ENCODE results near the gene DCUN1D2. TPM values are rescaled to one million over a fixed set of nuclear protein-coding genes. Genes with fewer than 3 reads are reported as not detected.

DCUN1D2 gene
- polyA plus RNA-seq, 2 donors = 6.9 to 8.9 TPM

- Histone ChIP-seq H3K36me3 (ENCODE audit: control insufficient read depth in 2 of 2, insufficient read depth in 2 of 2, low read length in 1 of 2) (no peaks in the 10 kb centered on the region), H3K9me3 (ENCODE audit: control insufficient read depth in 2 of 2, insufficient read depth in 1 of 2, low read depth in 1 of 2, low read length in 1 of 2) (no peaks in the 10 kb centered on the region), H3K4me3 (ENCODE audit: low read depth in 1 of 2, low read length in 2 of 2) (no peak overlapping the region), H3K4me1 (ENCODE audit: control insufficient read depth in 2 of 2, insufficient read depth in 2 of 2, low read length in 1 of 2) (no peaks in the 10 kb centered on the region), H3K27ac (ENCODE audit: low read depth in 2 of 2, low read length in 1 of 2) (no peak overlapping the region), H3K27me3 (ENCODE audit: control insufficient read depth in 1 of 2, insufficient read depth in 2 of 2, low read length in 2 of 2) (no peaks in the 10 kb centered on the region)
- WGBS, 2 donors = 94 to 96% methylated on average over 23 of the region's 23 CpGs
These were observed 60.0 kb downstream of the DCUN1D2 start for GRCh38 chr13:113430378-113431110.

- Histone ChIP-seq H3K36me3 (ENCODE audit: control insufficient read depth in 2 of 2, insufficient read depth in 2 of 2, low read length in 1 of 2) (no peaks in the 10 kb centered on the region), H3K27ac (ENCODE audit: low read depth in 2 of 2, low read length in 1 of 2) (no peak overlapping the region), H3K9me3 (ENCODE audit: control insufficient read depth in 2 of 2, insufficient read depth in 1 of 2, low read depth in 1 of 2, low read length in 1 of 2) (no peaks in the 10 kb centered on the region), H3K27me3 (ENCODE audit: control insufficient read depth in 1 of 2, insufficient read depth in 2 of 2, low read length in 2 of 2) (no peaks in the 10 kb centered on the region), H3K4me1 (ENCODE audit: control insufficient read depth in 2 of 2, insufficient read depth in 2 of 2, low read length in 1 of 2) (no peaks in the 10 kb centered on the region), H3K4me3 (ENCODE audit: low read depth in 1 of 2, low read length in 2 of 2) (no peak overlapping the region)
- 85 to 88% methylated on average over 16 of the region's 16 CpGs for WGBS, 2 donors
These were observed 60.9 kb downstream of the DCUN1D2 start for GRCh38 chr13:113429608-113429985.

GRCh38 chr13:113428871-113429607, 61.5 kb downstream of the DCUN1D2 start:
- Histone ChIP-seq H3K4me3 (ENCODE audit: low read depth in 1 of 2, low read length in 2 of 2) (no peak overlapping the region), H3K9me3 (ENCODE audit: control insufficient read depth in 2 of 2, insufficient read depth in 1 of 2, low read depth in 1 of 2, low read length in 1 of 2) (no peaks in the 10 kb centered on the region), H3K27ac (ENCODE audit: low read depth in 2 of 2, low read length in 1 of 2) (no peak overlapping the region), H3K27me3 (ENCODE audit: control insufficient read depth in 1 of 2, insufficient read depth in 2 of 2, low read length in 2 of 2) (no peaks in the 10 kb centered on the region), H3K4me1 (ENCODE audit: control insufficient read depth in 2 of 2, insufficient read depth in 2 of 2, low read length in 1 of 2) (no peaks in the 10 kb centered on the region), H3K36me3 (ENCODE audit: control insufficient read depth in 2 of 2, insufficient read depth in 2 of 2, low read length in 1 of 2) (no peaks in the 10 kb centered on the region)
- WGBS, 2 donors = 94 to 95% methylated on average over 39 to 45 of the region's 45 CpGs

- no peaks in the 10 kb centered on the region for H3K36me3 ChIP-seq (ENCODE audit: control insufficient read depth in 2 of 2, insufficient read depth in 2 of 2, low read length in 1 of 2)
- H3K9me3 ChIP-seq (ENCODE audit: control insufficient read depth in 2 of 2, insufficient read depth in 1 of 2, low read depth in 1 of 2, low read length in 1 of 2) = no peaks in the 10 kb centered on the region
- no peaks in the 10 kb centered on the region for H3K27me3 ChIP-seq (ENCODE audit: control insufficient read depth in 1 of 2, insufficient read depth in 2 of 2, low read length in 2 of 2)
- H3K27ac ChIP-seq (ENCODE audit: low read depth in 2 of 2, low read length in 1 of 2) = no peak overlapping the region
- H3K4me3 ChIP-seq (ENCODE audit: low read depth in 1 of 2, low read length in 2 of 2) = no peak overlapping the region
- WGBS, 2 donors = 88 to 89% methylated on average over 17 of the region's 17 CpGs
- H3K4me1 ChIP-seq (ENCODE audit: control insufficient read depth in 2 of 2, insufficient read depth in 2 of 2, low read length in 1 of 2) = peaks cover 0 to 2% of the 10 kb centered on the region in 2 donors
These were observed 62.0 kb downstream of the DCUN1D2 start for GRCh38 chr13:113428469-113428865.

- Histone ChIP-seq H3K4me1 (ENCODE audit: control insufficient read depth in 2 of 2, insufficient read depth in 2 of 2, low read length in 1 of 2) (peaks cover 0 to 3% of the 10 kb centered on the region in 2 donors), H3K36me3 (ENCODE audit: control insufficient read depth in 2 of 2, insufficient read depth in 2 of 2, low read length in 1 of 2) (no peaks in the 10 kb centered on the region), H3K9me3 (ENCODE audit: control insufficient read depth in 2 of 2, insufficient read depth in 1 of 2, low read depth in 1 of 2, low read length in 1 of 2) (no peaks in the 10 kb centered on the region), H3K4me3 (ENCODE audit: low read depth in 1 of 2, low read length in 2 of 2) (no peak overlapping the region), H3K27me3 (ENCODE audit: control insufficient read depth in 1 of 2, insufficient read depth in 2 of 2, low read length in 2 of 2) (no peaks in the 10 kb centered on the region), H3K27ac (ENCODE audit: low read depth in 2 of 2, low read length in 1 of 2) (no peak overlapping the region)
- WGBS, 2 donors = 78 to 85% methylated on average over 31 of the region's 31 CpGs
These were observed 62.7 kb downstream of the DCUN1D2 start for GRCh38 chr13:113427562-113428468.

- no peaks in the 10 kb centered on the region for H3K27me3 ChIP-seq (ENCODE audit: control insufficient read depth in 1 of 2, insufficient read depth in 2 of 2, low read length in 2 of 2)
- H3K9me3 ChIP-seq (ENCODE audit: control insufficient read depth in 2 of 2, insufficient read depth in 1 of 2, low read depth in 1 of 2, low read length in 1 of 2) = no peaks in the 10 kb centered on the region
- peaks cover 0 to 3% of the 10 kb centered on the region in 2 donors for H3K4me1 ChIP-seq (ENCODE audit: control insufficient read depth in 2 of 2, insufficient read depth in 2 of 2, low read length in 1 of 2)
- no peaks in the 10 kb centered on the region for H3K36me3 ChIP-seq (ENCODE audit: control insufficient read depth in 2 of 2, insufficient read depth in 2 of 2, low read length in 1 of 2)
- no peak overlapping the region for H3K27ac ChIP-seq (ENCODE audit: low read depth in 2 of 2, low read length in 1 of 2)
- WGBS, 2 donors = 91 to 93% methylated on average over 15 of the region's 15 CpGs
- no peak overlapping the region for H3K4me3 ChIP-seq (ENCODE audit: low read depth in 1 of 2, low read length in 2 of 2)
These were observed 63.9 kb downstream of the DCUN1D2 start for GRCh38 chr13:113426591-113426986.

GRCh38 chr13:113425941-113426590, 64.4 kb downstream of the DCUN1D2 start:
- 90 to 93% methylated on average over 22 of the region's 22 CpGs for WGBS, 2 donors
- no peak overlapping the region for H3K27ac ChIP-seq (ENCODE audit: low read depth in 2 of 2, low read length in 1 of 2)
- H3K4me1 ChIP-seq (ENCODE audit: control insufficient read depth in 2 of 2, insufficient read depth in 2 of 2, low read length in 1 of 2) = peaks cover 0 to 3% of the 10 kb centered on the region in 2 donors
- H3K4me3 ChIP-seq (ENCODE audit: low read depth in 1 of 2, low read length in 2 of 2) = no peak overlapping the region
- H3K9me3 ChIP-seq (ENCODE audit: control insufficient read depth in 2 of 2, insufficient read depth in 1 of 2, low read depth in 1 of 2, low read length in 1 of 2) = no peaks in the 10 kb centered on the region
- H3K27me3 ChIP-seq (ENCODE audit: control insufficient read depth in 1 of 2, insufficient read depth in 2 of 2, low read length in 2 of 2) = no peaks in the 10 kb centered on the region
- H3K36me3 ChIP-seq (ENCODE audit: control insufficient read depth in 2 of 2, insufficient read depth in 2 of 2, low read length in 1 of 2) = no peaks in the 10 kb centered on the region

GRCh38 chr13:113423520-113424163, 66.9 kb downstream of the DCUN1D2 start:
- H3K27me3 ChIP-seq (ENCODE audit: control insufficient read depth in 1 of 2, insufficient read depth in 2 of 2, low read length in 2 of 2) = no peaks in the 10 kb centered on the region
- H3K9me3 ChIP-seq (ENCODE audit: control insufficient read depth in 2 of 2, insufficient read depth in 1 of 2, low read depth in 1 of 2, low read length in 1 of 2) = no peaks in the 10 kb centered on the region
- 81 to 86% methylated on average over 11 of the region's 11 CpGs for WGBS, 2 donors
- no peaks in the 10 kb centered on the region for H3K36me3 ChIP-seq (ENCODE audit: control insufficient read depth in 2 of 2, insufficient read depth in 2 of 2, low read length in 1 of 2)
- H3K4me3 ChIP-seq (ENCODE audit: low read depth in 1 of 2, low read length in 2 of 2) = no peak overlapping the region
- no peak overlapping the region for H3K27ac ChIP-seq (ENCODE audit: low read depth in 2 of 2, low read length in 1 of 2)
- H3K4me1 ChIP-seq (ENCODE audit: control insufficient read depth in 2 of 2, insufficient read depth in 2 of 2, low read length in 1 of 2) = peaks cover 0 to 3% of the 10 kb centered on the region in 2 donors

Measured in esophagus (tissue), 2 donors.